COLO829 (cell line): Measurements from ENCODE around the gene GPR78.
A peak's percentile ranks its signal among the peaks of the same experiment; 100 is the strongest.

Source experiments
- DNase-seq: peaks from one replicate; pipeline ENCODE4 v3.0.0; 2012; ENCODE audit warnings: low spot score

GPR78 gene

DNA sequence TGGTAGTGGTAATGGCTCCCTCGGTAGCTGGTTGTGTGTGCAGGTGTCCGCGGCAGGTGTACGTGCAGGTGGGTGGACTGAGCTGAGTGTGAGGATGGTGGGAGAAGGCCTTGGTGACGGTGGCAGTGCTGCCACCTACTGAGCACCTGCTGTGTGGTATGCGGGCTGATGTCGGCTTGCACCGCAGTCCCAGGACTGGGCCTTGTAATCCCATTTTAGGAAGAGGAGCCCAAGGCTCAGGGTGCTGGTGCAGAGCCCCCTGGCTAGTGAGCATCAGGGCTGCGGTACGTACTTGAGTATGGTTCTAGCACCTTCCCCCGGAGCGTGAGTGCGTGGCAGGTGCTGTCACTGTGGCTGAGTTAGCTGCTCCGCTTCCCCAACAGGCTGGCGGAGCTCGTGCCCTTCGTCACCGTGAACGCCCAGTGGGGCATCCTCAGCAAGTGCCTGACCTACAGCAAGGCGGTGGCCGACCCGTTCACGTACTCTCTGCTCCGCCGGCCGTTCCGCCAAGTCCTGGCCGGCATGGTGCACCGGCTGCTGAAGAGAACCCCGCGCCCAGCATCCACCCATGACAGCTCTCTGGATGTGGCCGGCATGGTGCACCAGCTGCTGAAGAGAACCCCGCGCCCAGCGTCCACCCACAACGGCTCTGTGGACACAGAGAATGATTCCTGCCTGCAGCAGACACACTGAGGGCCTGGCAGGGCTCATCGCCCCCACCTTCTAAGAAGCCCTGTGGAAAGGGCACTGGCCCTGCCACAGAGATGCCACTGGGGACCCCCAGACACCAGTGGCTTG lies 6.7 kb downstream of the GPR78 start:
- DNase-seq: no peak

DNA sequence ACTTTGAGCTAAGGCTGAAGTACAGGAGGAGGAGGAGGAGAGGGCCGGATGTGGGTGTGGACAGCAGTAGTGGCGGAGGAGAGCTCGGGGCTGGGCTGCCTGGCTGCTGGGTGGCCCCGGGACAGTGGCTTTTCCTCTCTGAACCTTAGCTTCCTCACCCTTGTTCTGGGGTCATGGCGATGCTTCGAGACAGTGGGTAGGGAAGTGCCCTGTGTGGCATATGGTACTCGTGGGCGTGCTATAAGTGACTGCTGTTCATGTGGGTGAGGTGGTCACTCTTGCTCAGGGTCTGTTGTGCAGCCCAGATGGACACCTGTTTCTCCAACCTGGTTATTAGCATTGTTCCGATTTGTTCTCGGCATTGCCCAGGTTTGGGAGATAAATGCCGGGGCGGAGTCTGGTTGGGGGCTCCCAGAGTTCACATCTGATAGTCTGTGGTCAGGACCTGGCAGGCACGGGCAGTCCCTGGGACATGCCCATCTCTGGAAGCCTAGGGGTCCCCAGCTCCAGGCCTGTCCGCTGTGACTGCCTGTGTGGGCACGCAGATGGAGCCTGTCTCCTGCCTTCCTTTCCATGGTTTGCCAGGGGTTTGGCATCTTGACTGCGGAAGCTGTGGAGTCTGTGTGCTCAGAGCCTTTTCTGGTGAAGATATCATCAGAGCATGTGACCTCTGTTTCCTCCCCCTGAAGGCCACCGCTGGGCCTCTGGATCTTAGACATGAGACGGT lies 7.4 kb downstream of the GPR78 start:
- DNase-seq: no peak

- DNase-seq: no peak
Observed at GRCh38 chr4:8588196-8588470, 7.9 kb downstream of the GPR78 start.

- DNase-seq: no peak
Observed at GRCh38 chr4:8589336-8589735, 9.1 kb downstream of the GPR78 start.

- DNase-seq: no peak
Observed at GRCh38 chr4:8589823-8590545, 9.8 kb downstream of the GPR78 start.

GRCh38 chr4:8590546-8590880 lies 10.3 kb downstream of the GPR78 start:
- DNase-seq: no peak

DNA sequence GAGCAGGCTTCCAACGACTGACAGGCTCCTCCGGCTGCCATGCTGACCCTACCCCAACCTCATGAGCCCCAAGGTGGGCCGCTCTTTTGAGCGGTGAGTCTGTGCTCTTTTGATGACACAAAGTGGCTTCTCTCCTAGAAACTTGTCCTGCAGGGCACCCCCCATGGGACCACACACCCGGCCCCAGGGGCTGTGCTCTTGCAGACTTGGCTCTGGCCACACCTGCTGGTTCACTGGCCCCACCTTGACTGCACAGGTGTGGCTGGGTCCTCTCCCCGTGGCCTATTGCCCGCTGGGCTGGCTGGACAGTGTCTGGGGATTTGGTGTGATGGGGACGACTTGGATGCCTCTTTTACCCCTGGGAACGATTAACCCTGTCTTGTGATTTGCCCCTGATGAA lies 10.9 kb downstream of the GPR78 start:
- DNase-seq: no peak

- no peak for DNase-seq
Observed at GRCh38 chr4:8591626-8592365, 11.6 kb downstream of the GPR78 start.

DNA sequence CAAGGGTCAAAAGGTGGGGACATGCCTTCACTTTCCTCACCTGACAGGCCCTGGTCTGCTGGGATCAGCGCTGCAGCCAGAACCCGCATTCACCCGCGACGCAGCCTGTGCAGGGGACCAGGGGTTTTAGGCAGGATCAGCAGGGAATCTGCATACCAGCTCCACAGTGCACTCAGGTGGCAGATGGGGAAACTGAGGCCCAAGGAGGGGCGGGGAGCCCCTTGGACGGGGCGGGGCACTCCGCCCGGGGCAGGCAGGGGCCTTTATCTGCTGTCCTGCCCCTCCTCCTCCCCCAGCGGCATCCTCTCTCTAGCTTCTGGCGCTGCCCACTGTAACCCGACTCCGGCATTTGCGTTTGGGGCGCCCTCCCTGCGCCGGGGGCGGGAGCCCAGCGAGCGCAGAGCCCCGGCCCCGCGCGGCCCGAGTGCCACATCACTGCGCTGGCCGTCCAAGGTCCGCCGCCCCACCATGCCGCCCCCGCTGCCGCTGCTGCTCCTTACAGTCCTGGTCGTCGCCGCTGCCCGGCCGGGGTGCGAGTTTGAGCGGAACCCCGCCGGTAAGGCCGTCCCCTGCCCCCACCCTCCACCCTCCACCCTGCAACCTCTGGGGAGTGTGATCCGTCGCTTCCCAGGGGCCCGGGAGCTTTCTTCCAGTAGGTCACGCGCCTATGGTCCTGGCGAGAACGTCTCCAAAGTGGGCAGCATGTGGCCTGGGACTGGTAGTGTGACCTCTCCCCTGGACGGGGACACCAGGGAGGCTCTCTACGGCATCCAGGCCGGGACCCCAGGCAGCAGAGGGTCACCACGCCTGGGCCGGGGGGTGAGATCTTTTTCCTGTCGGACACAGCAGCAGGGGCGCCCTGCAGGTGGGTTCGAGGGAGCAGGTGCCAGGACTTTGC lies 12.4 kb downstream of the GPR78 start, which contains the start of gene CPZ:
Gene CPZ, plus strand, starts transcription at position 400 of the 898 bp plus-strand sequence. Its CDS starts 69 bp downstream, at position 469.
- DNase-seq: no peak

DNA sequence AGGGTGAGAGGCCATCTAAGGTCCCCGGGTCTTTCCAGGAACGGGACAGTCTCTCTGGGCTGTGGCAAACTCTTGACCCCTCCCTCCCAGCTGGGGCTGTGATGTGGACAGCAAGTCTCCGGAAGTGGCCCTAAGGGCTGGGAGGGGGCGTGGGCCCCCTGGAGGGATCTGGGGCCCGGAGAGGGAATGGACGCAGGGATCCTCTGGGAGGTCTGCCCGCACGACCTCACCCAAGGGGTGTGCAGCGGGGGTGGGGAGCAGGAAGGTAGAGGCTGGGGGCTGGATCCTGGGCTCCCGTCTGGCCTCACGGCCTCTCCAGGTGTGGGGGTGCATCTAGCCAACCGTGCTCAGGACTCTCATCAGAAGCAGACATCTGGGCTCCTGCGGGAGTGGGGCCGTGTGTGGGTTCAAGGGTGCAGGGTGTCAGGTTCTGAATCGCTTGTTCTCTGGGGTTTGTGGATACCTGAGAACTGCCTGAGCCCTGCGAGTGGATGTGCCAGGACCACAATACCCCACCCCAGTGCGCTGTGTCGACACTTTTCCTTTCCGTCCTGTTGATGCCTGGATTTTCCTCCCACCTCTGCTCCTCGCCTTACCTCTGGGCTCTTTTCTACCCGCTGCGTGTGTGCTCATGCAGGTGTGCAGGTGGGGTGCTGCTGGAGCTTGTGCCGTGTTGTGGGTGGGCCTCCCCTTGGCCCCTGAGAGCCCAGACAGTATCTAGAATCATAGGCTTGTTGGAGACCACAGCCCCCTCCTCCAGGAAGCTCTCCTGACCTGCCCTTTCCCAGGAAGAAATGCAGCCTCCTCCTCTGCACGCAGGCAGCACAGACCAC lies 13.3 kb downstream of the GPR78 start:
- DNase-seq: no peak

GRCh38 chr4:8594097-8595038 lies 14.2 kb downstream of the GPR78 start:
- peak; percentile 64 for DNase-seq

DNA sequence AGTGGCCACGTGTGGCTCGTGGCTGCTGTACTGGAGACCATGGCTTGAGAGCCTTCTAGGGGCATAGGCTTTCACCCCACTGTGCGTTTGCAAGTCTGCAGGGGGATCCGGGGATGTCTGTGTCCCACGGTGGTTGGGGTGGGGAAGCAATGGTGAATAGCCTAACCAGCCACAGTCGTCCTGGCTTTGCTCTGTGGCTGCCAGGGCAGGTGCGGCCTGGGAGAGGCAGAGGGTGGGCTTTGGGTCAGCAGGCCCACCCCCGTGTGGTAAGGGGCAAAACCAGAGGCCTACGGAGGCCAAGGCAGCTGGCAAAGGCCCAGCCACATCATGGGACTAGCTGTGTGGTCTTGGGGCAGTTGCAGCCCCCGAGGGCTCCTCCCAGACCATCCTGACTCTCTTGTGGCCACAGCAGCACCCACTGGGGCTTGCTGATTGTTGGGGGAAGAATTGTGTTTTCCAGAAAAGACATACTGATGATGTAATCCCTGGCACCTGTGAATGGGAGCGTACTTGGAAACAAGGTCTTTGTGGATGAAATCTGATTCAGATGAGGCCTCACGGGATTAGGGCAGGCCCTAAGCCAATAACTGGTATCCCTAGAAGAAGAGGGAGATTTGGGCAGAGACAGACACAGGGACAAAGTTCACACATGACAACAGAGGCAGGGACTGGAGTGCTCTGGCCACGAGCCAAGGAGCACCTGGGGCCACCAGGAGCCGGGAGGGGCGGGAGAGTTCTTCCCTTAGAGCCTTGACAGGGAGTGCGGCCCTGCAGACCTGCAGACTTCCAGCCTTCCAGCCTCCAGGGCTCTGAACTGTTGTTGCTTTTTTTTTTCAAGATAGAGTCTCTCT lies 15.3 kb downstream of the GPR78 start:
- DNase-seq: no peak

DNA sequence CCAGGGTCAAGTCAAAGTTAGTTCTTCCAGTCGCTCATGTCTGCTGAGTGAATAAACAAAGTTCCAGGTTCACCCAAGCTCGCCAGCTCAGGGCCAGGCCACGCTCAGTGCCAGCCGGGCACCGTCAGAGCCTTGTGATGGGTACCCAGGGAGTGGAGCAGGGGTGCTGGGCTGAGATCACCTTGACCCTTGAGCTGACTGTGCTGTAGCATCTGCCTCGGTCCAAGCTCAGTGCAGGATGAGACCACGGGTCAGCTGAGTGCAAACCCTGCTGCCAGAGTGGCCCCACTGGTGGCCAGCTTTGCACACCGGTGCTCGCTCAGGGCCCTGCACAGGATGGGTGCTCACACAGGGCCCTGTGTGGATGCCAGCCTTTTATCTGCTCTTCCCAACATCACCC lies 16.7 kb downstream of the GPR78 start:
- no peak for DNase-seq

- no peak for DNase-seq
Observed at GRCh38 chr4:8597319-8597718, 17.1 kb downstream of the GPR78 start.

- DNase-seq: no peak
Observed at GRCh38 chr4:8597791-8598190, 17.6 kb downstream of the GPR78 start.

DNA sequence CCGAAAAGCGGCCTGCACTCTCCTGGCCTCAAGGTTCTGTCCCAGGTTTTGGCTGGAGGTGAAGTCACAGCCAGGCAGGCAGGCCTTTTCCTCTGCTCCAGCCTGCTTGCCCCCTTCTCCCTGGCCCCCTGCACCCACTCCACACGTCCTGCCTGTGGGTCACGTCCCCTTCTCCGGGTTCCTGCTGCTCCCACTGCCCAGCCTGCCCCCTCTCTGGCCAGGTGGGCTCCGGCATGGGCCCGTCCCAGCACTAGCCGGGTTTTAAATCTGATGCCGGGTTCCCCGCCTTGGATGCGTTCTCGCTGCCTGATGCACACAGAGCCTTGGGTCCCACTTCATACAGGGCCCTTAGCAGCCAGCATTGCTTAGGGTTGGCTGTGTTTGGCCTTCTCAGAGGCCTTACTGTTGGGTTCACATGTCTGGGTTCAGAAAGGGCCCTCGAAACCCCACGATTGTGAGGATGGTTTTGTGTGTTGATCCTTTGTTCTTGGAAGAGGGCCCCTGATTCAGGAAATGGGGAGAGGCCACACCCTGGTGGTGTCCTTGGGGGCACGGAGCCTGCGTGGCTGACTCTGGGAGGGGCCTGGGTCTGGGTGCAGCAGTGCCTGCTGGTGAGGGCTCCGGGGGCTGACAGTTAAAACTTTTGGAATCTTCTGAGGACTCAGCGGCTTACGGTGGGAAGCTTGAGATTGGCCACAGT lies 18.3 kb downstream of the GPR78 start:
- no peak for DNase-seq

DNA sequence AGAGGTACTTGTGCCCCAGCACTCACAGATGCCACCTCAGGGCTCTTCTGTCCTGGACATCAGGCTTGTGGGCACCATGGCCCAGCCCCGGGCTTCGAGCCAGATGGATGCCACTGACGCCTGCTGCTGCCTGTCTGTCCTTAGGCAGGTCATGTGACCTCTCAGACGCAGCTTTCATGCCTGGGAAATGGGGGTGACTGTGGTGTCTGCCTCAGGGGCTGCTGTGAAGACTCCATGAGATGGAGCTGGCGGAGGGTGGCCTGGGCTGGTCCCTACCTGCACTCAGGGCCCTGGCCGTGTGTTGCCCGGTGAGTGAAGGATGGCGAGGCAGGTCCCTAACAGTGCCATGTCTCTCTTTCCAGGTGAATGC lies 18.9 kb downstream of the GPR78 start:
- DNase-seq: no peak

DNA sequence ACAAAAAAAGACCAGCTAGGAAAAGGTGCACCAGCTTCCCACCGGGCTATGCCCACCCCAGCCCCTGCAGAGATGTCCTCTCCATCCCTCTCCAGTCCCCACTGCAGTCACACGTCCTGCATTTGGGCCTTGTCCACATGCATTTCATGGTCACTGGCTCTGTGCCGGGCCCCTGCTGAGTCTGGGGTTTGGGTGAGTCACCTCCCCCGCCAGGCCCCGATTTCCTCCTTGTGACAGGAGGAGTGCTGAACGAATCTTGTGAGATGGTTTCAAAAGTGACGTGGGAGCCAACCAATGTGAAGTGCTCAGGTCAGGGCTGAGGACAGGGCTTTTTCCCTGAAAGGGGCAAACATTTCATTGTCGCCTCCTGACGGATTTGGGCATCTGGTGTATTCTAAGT lies 19.5 kb downstream of the GPR78 start:
- DNase-seq: no peak
